GM19193 (cell line): ENCODE measurements around the gene SLC27A4.

Experiments
- POLR2A ChIP-seq: IDR thresholded peaks from 4 replicates; pipeline ENCODE4 v1.6.1; 2011; ENCODE audit not compliant: insufficient read depth, insufficient read length; ENCODE audit errors: extremely low read depth

The SLC27A4 gene

GRCh38 chr9:128344931-128345605 is 4.7 kb downstream of the SLC27A4 start:
- no peak for TF ChIP-seq POLR2A

DNA sequence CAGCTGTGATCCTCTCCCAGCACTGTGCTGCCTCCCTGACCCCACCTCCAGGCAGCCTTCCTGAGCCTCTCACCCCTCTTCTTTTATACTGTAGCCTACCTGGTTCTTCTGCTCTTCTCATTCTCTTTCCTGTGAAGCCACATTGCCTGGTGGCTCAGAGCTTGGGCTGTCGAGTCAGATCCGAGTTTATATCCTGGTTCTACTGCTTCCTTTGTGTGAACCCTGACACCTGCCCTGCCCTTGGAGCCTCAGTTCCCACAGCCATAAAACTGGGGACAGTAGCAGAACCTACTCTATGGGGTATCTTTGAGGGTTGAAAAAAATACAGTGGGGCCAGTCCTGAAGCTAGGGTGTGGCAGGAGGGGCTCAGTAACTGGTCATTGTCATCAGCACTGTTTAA is 8.8 kb downstream of the SLC27A4 start:
- TF ChIP-seq POLR2A, result no peak

DNA sequence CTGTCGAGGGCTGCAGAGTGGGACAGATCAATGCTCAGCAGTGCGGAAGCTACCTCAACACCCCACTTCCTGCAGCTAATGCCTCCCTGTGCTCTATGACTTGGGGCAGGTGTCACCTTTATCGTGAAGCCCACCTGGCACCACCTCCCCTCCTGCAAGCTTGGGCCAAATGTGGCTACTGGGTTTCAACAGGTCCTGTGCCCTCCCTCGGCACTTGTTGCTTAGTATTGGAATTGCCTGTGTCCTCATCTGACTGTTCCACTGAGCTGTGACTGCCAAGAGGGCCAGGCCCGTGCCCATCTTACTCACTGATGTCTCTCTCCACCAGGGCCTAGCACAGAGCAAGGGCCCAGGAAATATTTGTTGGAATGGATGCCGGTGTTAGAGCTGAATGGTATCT is 9.4 kb downstream of the SLC27A4 start:
- no peak for TF ChIP-seq POLR2A

DNA sequence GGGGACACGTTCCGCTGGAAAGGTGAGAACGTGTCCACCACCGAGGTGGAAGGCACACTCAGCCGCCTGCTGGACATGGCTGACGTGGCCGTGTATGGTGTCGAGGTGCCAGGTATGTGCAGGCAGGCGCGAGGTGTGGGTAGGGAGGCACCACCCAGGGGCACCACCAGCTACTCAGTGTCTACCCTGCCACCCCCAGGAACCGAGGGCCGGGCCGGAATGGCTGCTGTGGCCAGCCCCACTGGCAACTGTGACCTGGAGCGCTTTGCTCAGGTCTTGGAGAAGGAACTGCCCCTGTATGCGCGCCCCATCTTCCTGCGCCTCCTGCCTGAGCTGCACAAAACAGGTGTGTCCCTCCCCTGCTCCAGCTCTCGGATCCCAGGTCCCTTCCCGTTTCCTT is 15.1 kb downstream of the SLC27A4 start:
- no peak for TF ChIP-seq POLR2A

DNA sequence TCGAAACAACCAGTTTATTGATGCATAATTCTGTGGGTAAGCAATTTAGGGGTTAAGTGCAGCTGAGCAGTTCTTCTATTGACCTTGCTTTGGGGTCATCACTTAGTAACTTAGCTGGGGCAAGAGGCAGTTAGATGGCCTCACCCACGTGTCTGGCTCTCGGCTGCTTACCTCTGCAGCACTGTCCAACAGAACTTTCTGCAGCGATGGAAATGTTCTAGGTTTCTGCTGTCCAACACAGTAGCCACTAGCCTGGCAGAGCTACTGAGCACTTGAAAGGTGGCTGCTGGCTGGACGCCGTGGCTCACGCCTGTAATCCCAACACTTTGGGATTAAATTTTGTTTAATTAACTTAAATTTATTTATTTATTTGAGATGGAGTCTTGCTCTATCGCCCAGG is 17.8 kb downstream of the SLC27A4 start:
- TF ChIP-seq POLR2A, result no peak

DNA sequence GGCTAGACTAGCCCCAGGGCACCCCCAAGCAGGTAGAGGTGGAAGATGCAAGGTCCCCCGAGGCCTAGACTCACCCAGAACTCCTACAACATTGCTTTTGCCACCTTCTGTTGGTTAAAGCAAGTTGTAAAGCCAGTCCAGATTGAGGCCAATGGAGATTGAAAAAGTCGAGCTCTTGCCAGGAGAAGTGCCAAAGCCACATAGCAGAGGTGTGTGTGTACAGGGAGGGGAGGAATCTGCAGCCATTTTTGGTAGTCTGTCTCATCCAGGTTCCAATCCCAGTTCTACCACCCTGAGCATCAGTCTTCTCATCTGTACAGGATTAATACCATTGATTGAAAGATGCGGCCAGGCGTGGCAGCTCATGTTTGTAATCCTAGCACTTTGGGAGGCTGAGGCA is 18.5 kb downstream of the SLC27A4 start:
- TF ChIP-seq POLR2A, result no peak

GRCh38 chr9:128360826-128361225 is 20.5 kb downstream of the SLC27A4 start:
- TF ChIP-seq POLR2A, result no peak

DNA sequence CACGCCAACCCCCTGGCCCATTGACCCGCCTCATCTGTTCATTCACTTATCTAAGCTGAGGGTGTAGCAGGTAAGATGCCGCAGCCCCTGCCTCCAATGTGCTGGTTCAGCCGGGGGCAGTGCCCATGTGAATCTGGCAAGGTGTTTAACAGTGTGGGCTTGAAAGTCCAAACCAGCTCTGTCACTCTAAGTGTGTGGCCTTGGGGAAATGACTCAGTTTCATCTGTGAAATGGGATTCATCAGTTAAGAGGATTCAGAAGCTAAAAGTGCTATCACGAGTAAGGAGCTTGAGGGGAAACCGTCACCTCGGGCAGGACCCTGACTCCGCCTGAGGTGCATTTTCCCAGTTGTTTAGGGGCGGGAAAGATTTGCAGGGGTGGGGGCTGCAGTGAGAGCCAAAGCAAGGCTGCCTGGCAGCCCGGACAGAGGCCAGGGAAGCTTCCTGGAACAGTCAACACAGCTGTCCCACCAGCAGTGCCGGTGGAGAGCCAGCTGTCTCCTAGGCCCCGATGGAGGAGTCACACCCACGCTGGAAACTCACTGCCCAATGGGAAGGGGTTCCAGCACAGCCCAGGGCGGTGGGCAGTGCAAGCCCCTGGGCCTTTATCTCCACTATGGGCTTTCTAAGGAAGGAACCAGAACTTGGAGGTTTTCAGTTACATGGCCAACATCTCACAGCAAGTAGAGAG is 21.1 kb downstream of the SLC27A4 start:
- TF ChIP-seq POLR2A, result no peak

DNA sequence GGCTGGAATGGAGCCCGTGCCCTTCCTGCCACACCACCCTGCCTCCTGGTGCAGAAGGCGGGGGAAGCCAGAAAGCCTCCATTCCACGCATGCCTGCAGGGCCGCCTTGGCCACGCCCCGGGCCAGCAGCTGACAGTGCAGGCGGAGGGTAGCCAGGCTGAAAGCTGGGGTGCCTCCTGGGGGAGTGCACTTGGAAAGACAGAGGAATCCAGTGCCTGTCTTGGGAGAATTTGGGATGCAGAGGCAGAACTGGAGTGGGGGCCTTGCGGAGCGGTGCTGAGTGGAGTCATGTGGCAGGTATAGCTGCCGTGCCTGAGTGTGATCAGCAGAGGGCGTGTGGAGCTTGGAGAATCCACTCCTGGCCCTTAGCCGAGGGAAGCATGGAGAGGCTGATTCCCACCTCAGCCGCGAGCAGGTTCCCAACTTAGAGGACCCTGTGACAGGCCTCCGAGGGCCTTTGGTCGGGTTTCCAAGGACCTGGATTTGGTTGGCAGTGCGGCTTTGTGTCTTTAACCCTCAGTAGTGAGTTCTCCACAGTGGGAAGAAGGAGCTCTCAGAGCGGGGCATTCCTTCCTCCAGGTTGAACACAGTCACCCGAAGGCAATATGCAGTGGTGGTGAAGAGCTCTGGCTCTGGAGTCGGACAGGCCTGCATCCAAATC is 21.8 kb downstream of the SLC27A4 start:
- TF ChIP-seq POLR2A, result no peak

DNA sequence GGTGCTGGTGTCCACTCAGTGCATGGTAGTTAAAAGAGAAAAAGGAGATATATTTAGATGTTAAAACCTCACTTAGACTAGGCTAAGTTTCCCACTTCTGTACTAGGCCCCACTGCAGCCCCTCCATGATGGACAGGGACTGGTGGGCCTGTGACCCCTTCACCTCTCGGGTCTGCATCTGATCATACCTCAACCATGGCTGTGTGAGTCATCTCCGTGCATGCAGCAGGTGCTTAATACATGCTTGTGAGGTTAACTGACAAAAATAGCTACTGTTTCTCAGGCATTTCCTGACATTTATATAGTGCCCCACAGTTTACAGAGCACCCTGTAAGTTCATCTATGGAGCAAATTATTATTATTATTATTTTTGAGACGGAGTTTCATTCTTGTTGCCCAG is 22.4 kb downstream of the SLC27A4 start:
- TF ChIP-seq POLR2A, result no peak

DNA sequence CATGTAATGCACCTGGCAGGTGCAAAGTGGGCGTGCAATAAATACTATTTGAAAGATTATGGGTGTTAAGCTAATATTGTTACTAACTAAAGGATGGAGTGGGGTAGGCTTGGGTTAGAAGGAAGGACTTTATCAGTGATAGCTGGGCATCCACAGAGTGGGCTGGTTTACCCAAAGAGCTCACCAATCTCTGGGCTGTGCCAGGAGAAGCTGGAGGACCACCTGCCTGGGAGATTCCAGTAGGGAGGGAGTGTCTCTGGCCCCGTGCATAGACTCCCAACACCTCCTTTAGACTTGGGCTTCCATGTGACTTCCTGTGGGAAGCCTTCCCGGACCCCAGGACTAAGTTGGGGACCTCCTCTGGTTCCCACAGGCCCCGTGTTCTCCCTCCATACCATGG is 25.2 kb downstream of the SLC27A4 start:
- no peak for TF ChIP-seq POLR2A

- no peak for TF ChIP-seq POLR2A
These were observed 28.8 kb downstream of the SLC27A4 start for GRCh38 chr9:128369024-128369706.

- no peak for TF ChIP-seq POLR2A
These were observed 30.0 kb downstream of the SLC27A4 start for GRCh38 chr9:128370367-128370751.

DNA sequence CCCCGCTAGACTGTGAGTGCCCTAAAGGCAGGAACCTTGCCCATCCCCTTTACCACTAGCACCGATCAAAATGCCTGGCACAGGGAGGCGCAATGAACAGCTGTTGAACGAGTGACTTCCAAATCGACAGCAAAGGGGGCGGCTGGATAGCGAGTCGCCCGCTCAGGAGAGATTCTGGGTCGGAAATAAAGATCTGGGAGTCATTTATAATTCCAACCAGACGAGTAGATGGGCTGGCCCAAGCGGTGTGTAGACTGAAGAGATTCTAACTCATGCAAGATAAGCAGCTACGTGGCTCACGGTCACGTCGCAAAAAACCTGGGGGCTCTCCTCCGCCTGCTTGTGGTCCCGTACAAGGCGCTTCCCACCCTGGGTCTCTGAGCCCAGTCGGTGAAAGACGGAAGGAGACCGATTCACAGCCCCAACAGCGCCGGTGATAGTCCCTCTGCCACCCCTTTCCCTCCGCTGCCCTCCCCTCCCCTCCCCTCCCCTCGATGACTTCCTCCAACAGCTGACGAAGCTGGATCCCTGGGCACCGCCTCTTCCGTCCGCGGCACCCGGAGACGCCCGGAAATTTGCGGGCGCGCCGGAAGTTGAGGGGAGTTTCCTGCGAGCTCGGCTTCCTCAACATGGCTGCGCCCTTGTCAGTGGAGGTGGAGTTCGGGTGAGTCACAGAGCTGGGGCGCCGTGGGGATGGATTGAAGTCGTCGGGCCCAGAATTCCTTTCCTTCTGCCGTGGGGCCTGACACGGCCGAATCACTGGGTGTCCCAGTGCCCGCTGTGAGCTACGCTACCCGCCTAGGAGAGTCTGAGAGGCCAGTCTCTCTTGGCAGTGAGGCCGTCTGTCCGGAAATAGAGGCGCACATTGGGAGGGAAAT is 30.7 kb downstream of the SLC27A4 start, which contains the start of gene URM1:
TSS of gene URM1 (plus strand) at position 623 of the 878 bp plus-strand sequence. CDS start at position 630, 7 bp downstream.
- TF ChIP-seq POLR2A, result peak; percentile 71
